CD4-positive, alpha-beta T cell (primary cell): ENCODE results near the gene CD58. TPM values are rescaled to one million over a fixed set of nuclear protein-coding genes. Genes with fewer than 3 reads are reported as not detected.
A peak's percentile ranks its signal among the peaks of the same experiment; 100 is the strongest.
"Not testable (repeated sequence)": the region's sequence is repeated elsewhere in the genome, so short reads cannot be mapped to it uniquely, and the experiment has no call there.

Experiments used
- ATAC-seq: fragments of 200-7000 bp; cut with Tn5 transposase; one replicate; pipeline ENCODE4 v1.10.0; 2022; ENCODE audit warnings: mild to moderate bottlenecking; ENCODE audit not compliant: poor library complexity
- CTCF ChIA-PET: fragments of 350-600 bp; sonication (Branson Sonifier 250); formaldehyde crosslinking; loops from one replicate; lab custom pipeline; 2021; ENCODE audit warnings: antibody characterized with exemption, inconsistent platforms; lab: Charles Lee
- POLR2A ChIA-PET: fragments of 350-600 bp; sonication (Branson Sonifier 250); formaldehyde crosslinking; loops from one replicate; lab custom pipeline; 2021; ENCODE audit warnings: antibody characterized with exemption, inconsistent platforms; lab: Charles Lee
- DNase-seq, 14 experiments: peaks; one replicate each; pipeline ENCODE4 v3.0.0-alpha.2; 2013 to 2020; ENCODE audit warnings: mixed read lengths in 2 of 14
- H3K27ac ChIP-seq, 2 donors: one replicate each; pipeline versions ENCODE4 v1.5.1 to v1.7.0; 2013; ENCODE audit warnings: low read length in 2 of 2, low read depth in 1 of 2, mild to moderate bottlenecking in 1 of 2
- H3K27me3 ChIP-seq, 2 experiments: 1 replicate in 1 of 2; 2 replicates in 1 of 2; pipeline versions ENCODE4 v1.6.1 to v1.7.0; 2013; ENCODE audit warnings: low read length in 2 of 2, control low read depth in 1 of 2, mild to moderate bottlenecking in 1 of 2, moderate library complexity in 1 of 2; ENCODE audit not compliant: insufficient read depth in 2 of 2, control insufficient read depth in 1 of 2
- H3K36me3 ChIP-seq: one replicate; pipeline ENCODE4 v1.6.1; 2013; ENCODE audit warnings: low read length, control low read depth; ENCODE audit not compliant: insufficient read depth
- H3K4me1 ChIP-seq: one replicate; pipeline ENCODE4 v1.6.1; 2013; ENCODE audit warnings: low read length, control low read depth; ENCODE audit not compliant: insufficient read depth
- H3K4me3 ChIP-seq: one replicate; pipeline ENCODE4 v1.5.1; 2013; ENCODE audit warnings: mild to moderate bottlenecking, low read length, moderate library complexity
- H3K9me3 ChIP-seq, 2 experiments: 1 replicate in 1 of 2; 2 replicates in 1 of 2; pipeline versions ENCODE4 v1.6.1 to v1.7.0; 2013; ENCODE audit warnings: low read length in 2 of 2, mild to moderate bottlenecking in 2 of 2, control low read depth in 1 of 2, moderate library complexity in 1 of 2; ENCODE audit not compliant: control insufficient read depth in 1 of 2, insufficient read depth in 1 of 2
- H3K27ac Mint-ChIP-seq: one replicate; pipeline ENCODE4 v1.8.0; 2020; ENCODE audit warnings: mixed read lengths
- H3K27me3 Mint-ChIP-seq: one replicate; pipeline ENCODE4 v1.8.0; 2021; ENCODE audit warnings: mixed read lengths
- H3K36me3 Mint-ChIP-seq: one replicate; pipeline ENCODE4 v1.8.0; 2021; ENCODE audit warnings: low read depth, mixed read lengths
- H3K4me1 Mint-ChIP-seq: one replicate; pipeline ENCODE4 v1.8.0; 2021; ENCODE audit warnings: low read depth, mixed read lengths
- H3K4me3 Mint-ChIP-seq: one replicate; pipeline ENCODE4 v1.8.0; 2020; ENCODE audit warnings: mild to moderate bottlenecking, mixed read lengths
- H3K9me3 Mint-ChIP-seq: one replicate; pipeline ENCODE4 v1.8.0; 2020; ENCODE audit warnings: mixed read lengths
- CTCF ChIP-seq: fragments of 200-600 bp; IDR thresholded peaks from one replicate; pipeline ENCODE4 v1.8.0; 2022; ENCODE audit warnings: antibody characterized with exemption, mild to moderate bottlenecking
- intact Hi-C, 2 experiments: fragments of 100-400 bp; cut with DNase I in 1 of 2; cut with micrococcal nuclease in 1 of 2; formaldehyde crosslinking; loops; one replicate each; pipeline versions ENCODE4 v1.15.1 to v1.9.0; 2023 to 2025; cut with DNase I, micrococcal nuclease
- total RNA-seq, 174 experiments: library from RNA in 2 of 174; stranded (reverse) in 2 of 174; gene quantifications; one replicate each; pipeline ENCODE4 v1.2.3 and lab custom pipeline; 2021 to 2026

The CD58 gene
- total RNA-seq, 2 experiments from 2014 or later: 4.2 to 5.7 TPM

GRCh38 chr1:116595946-116596741 lies 25.3 kb upstream of the CD58 start:
- not testable (repeated sequence) for H3K9me3 Mint-ChIP-seq, H3K27me3 Mint-ChIP-seq, H3K36me3 ChIP-seq, H3K36me3 Mint-ChIP-seq, H3K27ac ChIP-seq, H3K9me3 ChIP-seq, H3K27me3 ChIP-seq, H3K4me3 ChIP-seq, H3K27ac Mint-ChIP-seq, H3K4me1 ChIP-seq
- Mint-ChIP-seq H3K4me3 (peak overlapping the region; percentile 1), H3K4me1 (peaks cover 11% of the 10 kb centered on the region)
- ChIA-PET CTCF (interaction anchor here (0.6 to 1.7 kb wide), 9 partner anchors 22 to 471 kb away, joined by 3 to 8 read pairs (median 3); no protein-coding TSS in a partner anchor), POLR2A (interaction anchor here (1.6 kb wide), 1 partner anchor 22 kb away, joined by 3 read pairs; no protein-coding TSS in a partner anchor)
- intact Hi-C loops: loop anchor here (1.0 to 2.0 kb wide), 3 partner anchors 21 to 457 kb away; no protein-coding TSS in a partner anchor
- DNase-seq (peak in 12 of 14 experiments; percentile 13 to 71 (median 29)), ATAC-seq (peak; percentile 76)
- TF ChIP-seq CTCF: peak; percentile 55

GRCh38 chr1:116595065-116595840 lies 24.4 kb upstream of the CD58 start:
- H3K9me3 Mint-ChIP-seq, H3K27me3 Mint-ChIP-seq, H3K9me3 ChIP-seq, H3K4me3 ChIP-seq, H3K4me1 ChIP-seq, H3K27ac Mint-ChIP-seq, H3K4me3 Mint-ChIP-seq, H3K36me3 ChIP-seq, ATAC-seq, H3K27me3 ChIP-seq, H3K36me3 Mint-ChIP-seq, DNase-seq, H3K27ac ChIP-seq, POLR2A ChIA-PET: not testable (repeated sequence)
- CTCF ChIA-PET: interaction anchor here (1.4 to 1.7 kb wide), 4 partner anchors 21 to 456 kb away, joined by 4 to 8 read pairs (median 6); no protein-coding TSS in a partner anchor
- intact Hi-C loops: loop anchor here in 1 of 2 experiments (1.0 kb wide), 1 partner anchor 21 kb away; no protein-coding TSS in a partner anchor
- H3K4me1 Mint-ChIP-seq: peaks cover 11% of the 10 kb centered on the region

GRCh38 chr1:116593977-116594376 lies 23.2 kb upstream of the CD58 start:
- CTCF ChIA-PET, intact Hi-C loops: not testable (repeated sequence)

GRCh38 chr1:116593401-116593800 lies 22.6 kb upstream of the CD58 start:
- POLR2A ChIA-PET, CTCF ChIA-PET: not testable (repeated sequence)
- peaks cover 11% of the 10 kb centered on the region for H3K4me1 Mint-ChIP-seq

More at GRCh38 chr1:116593977-116594376, 23.2 kb upstream of the CD58 start:
- ATAC-seq, POLR2A ChIA-PET, H3K27ac ChIP-seq, H3K27ac Mint-ChIP-seq, DNase-seq, H3K9me3 Mint-ChIP-seq, H3K4me3 ChIP-seq, H3K36me3 Mint-ChIP-seq, H3K36me3 ChIP-seq, H3K9me3 ChIP-seq, H3K4me3 Mint-ChIP-seq, H3K4me1 ChIP-seq, H3K27me3 ChIP-seq, H3K27me3 Mint-ChIP-seq: not testable (repeated sequence)
- H3K4me1 Mint-ChIP-seq: peaks cover 11% of the 10 kb centered on the region

GRCh38 chr1:116591951-116592605 lies 21.3 kb upstream of the CD58 start:
- H3K36me3 Mint-ChIP-seq, DNase-seq, CTCF ChIA-PET, H3K36me3 ChIP-seq, H3K4me3 Mint-ChIP-seq, H3K27ac ChIP-seq, H3K4me3 ChIP-seq, H3K9me3 ChIP-seq, H3K27me3 ChIP-seq, intact Hi-C loops, H3K9me3 Mint-ChIP-seq, H3K4me1 ChIP-seq, POLR2A ChIA-PET, H3K27ac Mint-ChIP-seq, ATAC-seq, H3K27me3 Mint-ChIP-seq: not testable (repeated sequence)
- peaks cover 11% of the 10 kb centered on the region for H3K4me1 Mint-ChIP-seq

More at GRCh38 chr1:116593401-116593800, 22.6 kb upstream of the CD58 start:
- ATAC-seq, H3K36me3 ChIP-seq, H3K9me3 Mint-ChIP-seq, H3K4me1 ChIP-seq, H3K4me3 Mint-ChIP-seq, H3K27me3 ChIP-seq, H3K27ac ChIP-seq, H3K27me3 Mint-ChIP-seq, H3K9me3 ChIP-seq, H3K27ac Mint-ChIP-seq, H3K4me3 ChIP-seq, H3K36me3 Mint-ChIP-seq, DNase-seq, intact Hi-C loops: not testable (repeated sequence)
